Stimulated activated CD8-positive, alpha-beta memory T cell treated with anti-CD3 and anti-CD28 coated beads, Interleukin-15, amount 100 ng/mL, for 4 hours (primary cell): ENCODE data around the gene MIEF1.
"Not testable (repeated sequence)": the region's sequence is repeated elsewhere in the genome, so short reads cannot be mapped to it uniquely, and the experiment has no call there.

Source experiments
- DNase-seq, 2 donors: peaks; one replicate each; pipeline ENCODE4 v3.0.0-alpha.2; 2020; ENCODE audit warnings: low read depth in 2 of 2

The MIEF1 gene

GRCh38 chr22:39489094-39490068 is 12.7 kb upstream of the MIEF1 start:
- no peak for DNase-seq

GRCh38 chr22:39490135-39490798 is 11.8 kb upstream of the MIEF1 start:
- DNase-seq: peak; percentile 29 to 68

GRCh38 chr22:39490966-39491680 is 11.0 kb upstream of the MIEF1 start:
- DNase-seq: no peak

- no peak for DNase-seq
Measured at GRCh38 chr22:39491696-39492095, 10.4 kb upstream of the MIEF1 start.

- no peak for DNase-seq
Measured at GRCh38 chr22:39492186-39492585, 9.9 kb upstream of the MIEF1 start.

- no peak for DNase-seq
Measured at GRCh38 chr22:39493759-39494158, 8.3 kb upstream of the MIEF1 start.

- DNase-seq: no peak
Measured at GRCh38 chr22:39494471-39495120, 7.5 kb upstream of the MIEF1 start.

GRCh38 chr22:39496131-39496838 is 5.8 kb upstream of the MIEF1 start:
- peak in 1 of 2 donors; percentile 18 for DNase-seq

- DNase-seq: no peak
Measured at GRCh38 chr22:39497429-39497828, 4.7 kb upstream of the MIEF1 start.

- DNase-seq: no peak
Measured at GRCh38 chr22:39498368-39498767, 3.7 kb upstream of the MIEF1 start.

GRCh38 chr22:39498802-39499201 is 3.3 kb upstream of the MIEF1 start:
- DNase-seq: no peak

GRCh38 chr22:39500101-39500500 is 2.0 kb upstream of the MIEF1 start:
- DNase-seq: no peak

GRCh38 chr22:39501644-39502108 is 414 bp upstream of the MIEF1 start:
- DNase-seq: no peak

- DNase-seq: no peak
Measured at GRCh38 chr22:39502789-39503409, 809 bp downstream of the MIEF1 start.

GRCh38 chr22:39503630-39504029 is 1.5 kb downstream of the MIEF1 start:
- no peak for DNase-seq

GRCh38 chr22:39504071-39504470 is 2.0 kb downstream of the MIEF1 start:
- DNase-seq: no peak

GRCh38 chr22:39507021-39507420 is 4.9 kb downstream of the MIEF1 start:
- DNase-seq: not testable (repeated sequence)

GRCh38 chr22:39508393-39508792 is 6.3 kb downstream of the MIEF1 start:
- no peak for DNase-seq

- DNase-seq: no peak
Measured at GRCh38 chr22:39510529-39511149, 8.5 kb downstream of the MIEF1 start.

- DNase-seq: no peak
Measured at GRCh38 chr22:39511226-39511625, 9.1 kb downstream of the MIEF1 start.
